H1 (cell line): ENCODE measurements around the gene MIF. TPM values are rescaled to one million over a fixed set of nuclear protein-coding genes. Genes with fewer than 3 reads are reported as not detected.

Experiments used
- CTCF ChIA-PET: fragments of 300-600 bp; sonication (Branson Sonifier 250); formaldehyde crosslinking; loops from one replicate; lab custom pipeline; 2021; ENCODE audit not compliant: partially characterized antibody; lab: Charles Lee
- POLR2A ChIA-PET: fragments of 300-600 bp; sonication (Branson Sonifier 250); formaldehyde crosslinking; loops from one replicate; lab custom pipeline; 2021; ENCODE audit warnings: inconsistent platforms; ENCODE audit not compliant: partially characterized antibody; lab: Charles Lee
- DNase-seq, 2 experiments: peaks; one replicate each; pipeline versions ENCODE4 v3.0.0 to v3.0.0-alpha.2; 2010 to 2022; ENCODE audit warnings: low spot score in 2 of 2, low read depth in 1 of 2, mixed read lengths in 1 of 2
- FAIRE-seq: peaks from 2 replicates; lab custom pipeline; 2011; peaks lifted over from hg19 to GRCh38; lab: Jason Lieb, UNC
- H2AFZ ChIP-seq: 2 replicates; pipeline ENCODE4 v1.8.1; 2012; ENCODE audit warnings: low read length, inconsistent platforms
- H2AK5ac ChIP-seq: 2 replicates; pipeline ENCODE4 v1.6.1; 2013; ENCODE audit warnings: low read depth, low read length
- H2BK120ac ChIP-seq: replicated peaks from 2 replicates; pipeline ENCODE3; 2013; ENCODE audit warnings: low read depth, low read length, inconsistent platforms
- H2BK12ac ChIP-seq: 2 replicates; pipeline ENCODE4 v1.6.1; 2013; ENCODE audit warnings: low read depth, low read length
- H2BK15ac ChIP-seq: 2 replicates; pipeline ENCODE4 v1.6.1; 2013; ENCODE audit warnings: low read length
- H2BK20ac ChIP-seq: 2 replicates; pipeline ENCODE4 v1.6.1; 2013; ENCODE audit warnings: low read length
- H2BK5ac ChIP-seq: 2 replicates; pipeline ENCODE4 v1.6.1; 2013; ENCODE audit warnings: low read depth, low read length
- H3K14ac ChIP-seq: 2 replicates; pipeline ENCODE4 v1.6.1; 2013; ENCODE audit warnings: inconsistent platforms; ENCODE audit not compliant: insufficient read length
- H3K18ac ChIP-seq: 2 replicates; pipeline ENCODE4 v1.6.1; 2013; ENCODE audit warnings: low read length; ENCODE audit errors: extremely low read depth
- H3K23ac ChIP-seq: 2 replicates; pipeline ENCODE4 v1.6.1; 2013; ENCODE audit warnings: inconsistent platforms; ENCODE audit not compliant: insufficient read length
- H3K23me2 ChIP-seq: 2 replicates; pipeline ENCODE4 v1.6.1; 2013; ENCODE audit warnings: low read depth, low read length
- H3K27ac ChIP-seq: 2 replicates; pipeline ENCODE4 v1.6.1; 2011; ENCODE audit warnings: low read depth, low read length, inconsistent platforms
- H3K27me3 ChIP-seq, 4 experiments: replicated peaks in 1 of 4; 1 replicate in 1 of 4; 2 replicates in 3 of 4; pipeline versions ENCODE4 v1.6.1 to v1.8.1; 2011 to 2013; ENCODE audit warnings: low read length in 3 of 4, mild to moderate bottlenecking in 3 of 4, inconsistent platforms in 2 of 4, mixed read lengths in 2 of 4, moderate library complexity in 1 of 4; ENCODE audit not compliant: control insufficient read depth in 3 of 4, insufficient read depth in 3 of 4; ENCODE audit errors: extremely low read depth in 1 of 4
- H3K36me3 ChIP-seq, 4 experiments: 2 replicates each; pipeline versions ENCODE4 v1.6.1 to v1.8.1; 2011 to 2013; ENCODE audit warnings: mild to moderate bottlenecking in 4 of 4, low read length in 3 of 4, moderate library complexity in 2 of 4, control low read depth in 1 of 4, inconsistent platforms in 1 of 4; ENCODE audit not compliant: insufficient read depth in 4 of 4, control insufficient read depth in 2 of 4
- H3K4ac ChIP-seq: replicated peaks from 2 replicates; pipeline ENCODE3; 2013; ENCODE audit warnings: low read length, low read depth, mixed read lengths, inconsistent platforms; ENCODE audit not compliant: insufficient read length
- H3K4me1 ChIP-seq, 4 experiments: replicated peaks in 1 of 4; 1 replicate in 1 of 4; 2 replicates in 3 of 4; pipeline versions ENCODE4 v1.6.1 to v1.8.1; 2011 to 2013; ENCODE audit warnings: low read length in 3 of 4, inconsistent platforms in 2 of 4, mixed read lengths in 1 of 4; ENCODE audit not compliant: insufficient read depth in 4 of 4, control insufficient read depth in 3 of 4
- H3K4me2 ChIP-seq, 2 experiments: 2 replicates each; pipeline versions ENCODE4 v1.6.1 to v1.8.1; 2011 to 2013; ENCODE audit warnings: low read depth in 2 of 2, low read length in 2 of 2, control low read depth in 1 of 2, inconsistent platforms in 1 of 2, mild to moderate bottlenecking in 1 of 2; ENCODE audit not compliant: insufficient read depth in 1 of 2
- H3K4me3 ChIP-seq, 4 experiments: fragments of 200-600, 300-600 bp in 1 of 4; sonication (generic), shearing (Covaris generic), sonication (Bioruptor Twin) in 1 of 4; 2 replicates each; pipeline versions ENCODE4 v1.5.1 to v1.8.1; 2011 to 2016; ENCODE audit warnings: low read length in 4 of 4, low read depth in 3 of 4, control low read depth in 2 of 4, inconsistent platforms in 2 of 4, mild to moderate bottlenecking in 2 of 4, mixed read lengths in 1 of 4, moderate library complexity in 1 of 4; ENCODE audit not compliant: insufficient read depth in 2 of 4; ENCODE audit errors: extremely low read depth in 1 of 4
- H3K56ac ChIP-seq: replicated peaks from 2 replicates; pipeline ENCODE3; 2013; ENCODE audit warnings: low read depth, mild to moderate bottlenecking, mixed read lengths, low read length, inconsistent platforms; ENCODE audit not compliant: insufficient read length
- H3K79me1 ChIP-seq: 2 replicates; pipeline ENCODE4 v1.6.1; 2013; ENCODE audit warnings: low read depth, low read length, control low read depth
- H3K79me2 ChIP-seq, 2 experiments: 2 replicates each; pipeline versions ENCODE4 v1.6.1 to v1.8.1; 2012 to 2013; ENCODE audit warnings: low read length in 2 of 2, mild to moderate bottlenecking in 2 of 2, inconsistent platforms in 1 of 2; ENCODE audit not compliant: insufficient read depth in 2 of 2, control insufficient read depth in 1 of 2
- H3K9ac ChIP-seq, 4 experiments: replicated peaks in 1 of 4; 1 replicate in 1 of 4; 2 replicates in 3 of 4; pipeline versions ENCODE4 v1.6.1 to v1.8.1; 2011 to 2013; ENCODE audit warnings: low read depth in 3 of 4, low read length in 3 of 4, control low read depth in 2 of 4, mild to moderate bottlenecking in 2 of 4, moderate library complexity in 2 of 4, inconsistent platforms in 1 of 4; ENCODE audit errors: extremely low read depth in 1 of 4
- H3K9me3 ChIP-seq, 2 experiments: 2 replicates each; pipeline versions ENCODE4 v1.6.1 to v1.8.1; 2012 to 2013; ENCODE audit warnings: mild to moderate bottlenecking in 2 of 2, moderate library complexity in 2 of 2, control low read depth in 1 of 2, inconsistent platforms in 1 of 2, low read depth in 1 of 2, low read length in 1 of 2, mixed read lengths in 1 of 2; ENCODE audit not compliant: insufficient read depth in 2 of 2
- H4K20me1 ChIP-seq, 2 experiments: replicated peaks in 1 of 2; 2 replicates each; pipeline versions ENCODE3 to v1.8.1; 2011 to 2013; ENCODE audit warnings: inconsistent platforms in 2 of 2, low read length in 2 of 2, mild to moderate bottlenecking in 1 of 2; ENCODE audit not compliant: insufficient read depth in 2 of 2, control insufficient read depth in 1 of 2
- H4K5ac ChIP-seq: 2 replicates; pipeline ENCODE4 v1.6.1; 2013; ENCODE audit warnings: low read length, low read depth, mixed read lengths, inconsistent platforms; ENCODE audit not compliant: insufficient read length
- H4K8ac ChIP-seq: 2 replicates; pipeline ENCODE4 v1.8.0; 2013; ENCODE audit warnings: mild to moderate bottlenecking, moderate library complexity, low read length, inconsistent platforms; ENCODE audit not compliant: insufficient read depth; ENCODE audit errors: extremely low read depth
- H4K91ac ChIP-seq: replicated peaks from 2 replicates; pipeline ENCODE3; 2013; ENCODE audit warnings: low read length, mixed read lengths, inconsistent platforms; ENCODE audit not compliant: insufficient read length
- BACH1 ChIP-seq: IDR thresholded peaks from 2 replicates; pipeline ENCODE4 v1.6.1; 2012; ENCODE audit warnings: low read length, improper control_type of control experiment
- BCL11A ChIP-seq, 2 experiments: IDR thresholded peaks; one replicate each; pipeline ENCODE4 v1.6.1; 2011; ENCODE audit warnings: low read depth in 2 of 2, low read length in 2 of 2, mild to moderate bottlenecking in 2 of 2
- CHD2 ChIP-seq: IDR thresholded peaks from 2 replicates; pipeline ENCODE4 v1.6.1; 2012; ENCODE audit warnings: low read length, improper control_type of control experiment
- GTF2F1 ChIP-seq: IDR thresholded peaks from 2 replicates; pipeline ENCODE4 v1.6.1; 2012; ENCODE audit warnings: low read depth, low read length, improper control_type of control experiment, borderline replicate concordance
- HDAC2 ChIP-seq, 2 experiments: fragments of 300-600 bp in 1 of 2; sonication (generic) in 1 of 2; IDR thresholded peaks; 2 replicates each; pipeline ENCODE4 v1.6.1; 2011 to 2012; ENCODE audit warnings: low read depth in 2 of 2, low read length in 2 of 2, mild to moderate bottlenecking in 2 of 2, moderate library complexity in 2 of 2, borderline replicate concordance in 1 of 2, inconsistent platforms in 1 of 2
- KDM4A ChIP-seq: IDR thresholded peaks from one replicate; pipeline ENCODE4 v1.7.1; 2012; ENCODE audit warnings: low read depth, mild to moderate bottlenecking, moderate library complexity, low read length, inconsistent platforms; ENCODE audit not compliant: severe bottlenecking
- POLR2AphosphoS5 ChIP-seq: IDR thresholded peaks from 2 replicates; pipeline ENCODE4 v1.6.1; 2011; ENCODE audit warnings: low read depth, low read length
- RXRA ChIP-seq: IDR thresholded peaks from 2 replicates; pipeline ENCODE4 v1.6.1; 2011; ENCODE audit warnings: low read depth, mild to moderate bottlenecking, low read length, moderate library complexity; ENCODE audit not compliant: insufficient read depth
- SIN3A ChIP-seq, 2 experiments: IDR thresholded peaks in 1 of 2; conservative IDR thresholded peaks in 1 of 2; 2 replicates each; pipeline ENCODE4 v1.6.1; 2011 to 2012; ENCODE audit warnings: low read length in 2 of 2, improper control_type of control experiment in 1 of 2, low read depth in 1 of 2, mild to moderate bottlenecking in 1 of 2
- SP1 ChIP-seq: IDR thresholded peaks from 2 replicates; pipeline ENCODE4 v1.6.1; 2011; ENCODE audit warnings: low read depth, low read length
- SUZ12 ChIP-seq: fragments of 200-600 bp; sonication (generic); IDR thresholded peaks from 2 replicates; pipeline ENCODE4 v1.6.1; 2012; ENCODE audit warnings: mild to moderate bottlenecking, inconsistent platforms, low read length, moderate library complexity, mixed read lengths
- TAF7 ChIP-seq: optimal IDR thresholded peaks from 2 replicates; pipeline ENCODE3; 2011; ENCODE audit warnings: low read depth, mild to moderate bottlenecking, inconsistent platforms, low read length, moderate library complexity, borderline replicate concordance
- TCF12 ChIP-seq: IDR thresholded peaks from 2 replicates; pipeline ENCODE4 v1.6.1; 2011; ENCODE audit warnings: low read depth, mild to moderate bottlenecking, low read length
- WGBS, 2 experiments: shearing (Covaris generic) in 1 of 2; methylation state at CpG; one replicate each; pipeline versions ENCODE4 v1.1.6 to v1.1.7; 2013 to 2015; ENCODE audit warnings: low lambda C conversion rate in 2 of 2, mixed read lengths in 2 of 2, inconsistent platforms in 1 of 2, low coverage in 1 of 2, missing lambda C conversion rate in 1 of 2; ENCODE audit not compliant: insufficient replicate concordance in 2 of 2, insufficient coverage in 1 of 2, insufficient read length in 1 of 2; ENCODE audit errors: extremely low coverage in 1 of 2, missing lambda C conversion rate in 1 of 2; 5-methylcytosine and 5-hydroxymethylcytosine counted together
- polyA plus RNA-seq, 7 experiments: library from polyadenylated mRNA; depleted of rRNA in 3 of 7; stranded (reverse) in 5 of 7; unstranded in 2 of 7; fragments of >200 nt in 5 of 7; fragments of 200-250 nt in 2 of 7; gene quantifications; 1 replicate in 5 of 7; 2 replicates in 1 of 7; 4 replicates in 1 of 7; pipeline versions ENCODE4 v1.2.1 to v1.2.3, GENCODE V29; 2011 to 2013; ENCODE audit warnings: missing spikeins in 2 of 7, mixed read lengths in 2 of 7
- total RNA-seq: library from RNA; stranded (reverse); fragmentation: NEBNext Ultra II Directional; extraction: Animal tissue kit (Norgen Biotek cat#: 25700); gene quantifications from 2 replicates; pipeline ENCODE4 v1.2.1, GENCODE V29; 2021
- TF ChIP-seq, protein P1 (sequence below): IDR thresholded peaks from 2 replicates; pipeline ENCODE4 v1.6.1; 2011; ENCODE audit warnings: low read depth, mild to moderate bottlenecking, low read length; ENCODE audit not compliant: insufficient read depth

The MIF gene
- total and polyA plus RNA-seq, 2 of the 8 experiments (the other 6 are each of a cell fraction or from before 2014, with no cell fraction given), result 1,082 to 1,870 TPM

DNA sequence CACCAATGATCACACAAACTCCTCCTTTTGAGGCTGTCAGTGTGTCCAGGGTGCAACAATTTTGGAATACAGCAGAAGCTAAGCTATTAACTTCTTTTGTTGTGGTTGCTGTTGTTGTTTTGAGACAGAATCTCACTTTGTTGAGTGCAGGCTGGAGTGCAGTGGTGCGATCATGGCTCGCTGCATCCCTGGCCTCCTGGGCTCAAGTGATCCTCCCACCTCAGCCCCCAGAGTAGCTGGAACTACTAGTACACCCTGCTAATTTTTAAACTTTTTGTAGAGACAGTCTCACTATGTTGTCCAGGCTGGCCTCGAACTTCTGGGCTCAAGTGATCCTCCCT is 44.8 kb downstream of the MIF start:
- Histone ChIP-seq H3K9ac (no peak overlapping the region), H4K8ac (no peak overlapping the region), H2BK15ac (no peak overlapping the region), H3K4ac (no peak overlapping the region), H2BK12ac (no peak overlapping the region), H3K36me3 (no peaks in the 10 kb centered on the region), H3K23ac (no peak overlapping the region), H3K27me3 (no peaks in the 10 kb centered on the region), H4K5ac (no peak overlapping the region), H2BK120ac (no peak overlapping the region), H3K4me2 (no peak overlapping the region), H4K91ac (no peak overlapping the region), H3K79me1 (no peaks in the 10 kb centered on the region), H3K56ac (no peak overlapping the region), H3K9me3 (no peaks in the 10 kb centered on the region), H3K18ac (no peak overlapping the region), H2AFZ (no peak overlapping the region), H3K23me2 (no peaks in the 10 kb centered on the region), H2BK5ac (no peak overlapping the region), H2BK20ac (no peak overlapping the region), H3K4me1 (no peaks in the 10 kb centered on the region), H4K20me1 (no peaks in the 10 kb centered on the region), H3K27ac (no peak overlapping the region), H2AK5ac (no peak overlapping the region), H3K79me2 (no peaks in the 10 kb centered on the region), H3K14ac (no peak overlapping the region), H3K4me3 (no peak overlapping the region)
- CTCF ChIA-PET, result interaction anchor here (1.1 to 1.3 kb wide), 2 partner anchors 9 to 50 kb away, joined by 5 read pairs; no protein-coding TSS in a partner anchor
- DNase-seq (no peak), FAIRE-seq (no peak)
- 82% methylated on average over 3 of the region's 3 CpGs; no CpG with 5 or more reads in 1 of the 2 experiments for WGBS, 2 experiments
- POLR2A ChIA-PET, result no interaction called here
- no peak for TF ChIP-seq KDM4A
- TF ChIP-seq BCL11A (IDR thresholded peaks at IDR 0.05; ENCODE audit: low read depth in 2 of 2, low read length in 2 of 2), result no peak
- no peak for TF ChIP-seq RXRA
- no peak for TF ChIP-seq SIN3A (conservative IDR thresholded peaks at IDR 0.05 in 1 of 2, IDR thresholded peaks at IDR 0.05 in 1 of 2; ENCODE audit: low read depth in 1 of 2, low read length in 2 of 2)
- no peak for TF ChIP-seq TAF7
- no peak for TF ChIP-seq TCF12
- no peak for TF ChIP-seq SP1
- TF ChIP-seq SUZ12, result no peak
- TF ChIP-seq HDAC2 (IDR thresholded peaks at IDR 0.05; ENCODE audit: borderline replicate concordance in 1 of 2, low read depth in 2 of 2, low read length in 2 of 2), result no peak
- no peak for TF ChIP-seq CHD2
- TF ChIP-seq, protein P1, sequence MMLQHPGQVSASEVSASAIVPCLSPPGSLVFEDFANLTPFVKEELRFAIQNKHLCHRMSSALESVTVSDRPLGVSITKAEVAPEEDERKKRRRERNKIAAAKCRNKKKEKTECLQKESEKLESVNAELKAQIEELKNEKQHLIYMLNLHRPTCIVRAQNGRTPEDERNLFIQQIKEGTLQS, result no peak
- no peak for TF ChIP-seq GTF2F1
- no peak for TF ChIP-seq POLR2AphosphoS5
- no peak for TF ChIP-seq BACH1
